CD4-positive, alpha-beta T cell treated with Interleukin-21 for 1 hour (primary cell): ENCODE data around the gene FOLR1.
"Not testable (repeated sequence)": the region's sequence is repeated elsewhere in the genome, so short reads cannot be mapped to it uniquely, and the experiment has no call there.

Experiments
- DNase-seq: peaks from one replicate; pipeline ENCODE4 v3.0.0-alpha.2; 2020

FOLR1 gene

DNA sequence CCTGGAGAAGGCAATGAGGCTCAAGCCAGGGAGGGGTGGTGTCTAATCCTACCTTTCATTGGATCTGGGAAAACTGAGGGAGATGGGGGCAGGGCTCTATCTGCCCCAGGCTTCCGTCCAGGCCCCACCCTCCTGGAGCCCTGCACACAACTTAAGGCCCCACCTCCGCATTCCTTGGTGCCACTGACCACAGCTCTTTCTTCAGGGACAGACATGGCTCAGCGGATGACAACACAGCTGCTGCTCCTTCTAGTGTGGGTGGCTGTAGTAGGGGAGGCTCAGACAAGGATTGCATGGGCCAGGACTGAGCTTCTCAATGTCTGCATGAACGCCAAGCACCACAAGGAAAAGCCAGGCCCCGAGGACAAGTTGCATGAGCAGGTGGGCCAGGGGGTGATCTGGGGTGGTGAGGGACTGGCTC lies at the start of gene FOLR1:
Gene FOLR1, plus strand, starts transcription at position 180 of the 421 bp plus-strand sequence. Its CDS starts 34 bp downstream, at position 214.
- DNase-seq: no peak

DNA sequence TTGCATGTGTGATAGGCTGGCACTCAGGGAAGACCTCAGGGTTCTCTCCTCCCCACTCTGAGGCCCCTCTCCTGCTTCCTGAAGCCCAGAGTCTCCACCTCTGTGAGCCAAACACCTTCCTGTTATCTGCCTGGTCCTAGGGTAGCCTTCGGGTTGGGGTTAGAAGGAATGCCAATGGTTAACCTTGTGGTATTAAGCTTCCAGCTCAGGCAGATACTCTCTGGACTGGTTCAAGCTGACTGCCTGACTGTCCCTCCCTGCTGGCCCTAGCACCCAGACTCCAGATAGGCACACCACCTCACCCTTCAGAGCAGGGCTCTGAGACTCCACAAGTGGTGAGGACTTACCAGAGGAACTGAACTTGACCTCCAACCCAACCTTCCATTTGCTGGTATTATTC lies 49.4 kb upstream of the FOLR1 start:
- not testable (repeated sequence) for DNase-seq

- DNase-seq: no peak
Observed at GRCh38 chr11:72144807-72145565, 47.0 kb upstream of the FOLR1 start.

- DNase-seq: no peak
Observed at GRCh38 chr11:72146625-72147024, 45.3 kb upstream of the FOLR1 start.

DNA sequence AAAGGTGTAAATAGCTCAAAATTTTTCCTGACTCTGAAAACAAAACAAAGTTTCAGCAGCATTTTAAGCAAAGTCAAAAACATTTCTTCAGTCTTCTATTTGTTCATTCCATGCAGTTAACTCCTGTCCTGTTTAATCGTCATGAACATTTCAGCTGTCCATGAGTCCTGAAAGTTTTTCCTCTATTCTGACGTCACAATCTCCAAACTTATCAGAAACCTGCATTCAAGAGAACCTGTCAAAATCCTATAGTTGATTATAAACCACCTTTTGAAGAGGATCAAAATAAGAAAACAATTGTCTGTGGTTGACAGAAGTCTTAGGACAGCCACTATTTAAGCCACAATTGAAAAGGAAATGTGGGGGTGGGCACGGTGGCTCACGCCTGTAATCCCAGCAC lies 41.1 kb upstream of the FOLR1 start:
- no peak for DNase-seq

DNA sequence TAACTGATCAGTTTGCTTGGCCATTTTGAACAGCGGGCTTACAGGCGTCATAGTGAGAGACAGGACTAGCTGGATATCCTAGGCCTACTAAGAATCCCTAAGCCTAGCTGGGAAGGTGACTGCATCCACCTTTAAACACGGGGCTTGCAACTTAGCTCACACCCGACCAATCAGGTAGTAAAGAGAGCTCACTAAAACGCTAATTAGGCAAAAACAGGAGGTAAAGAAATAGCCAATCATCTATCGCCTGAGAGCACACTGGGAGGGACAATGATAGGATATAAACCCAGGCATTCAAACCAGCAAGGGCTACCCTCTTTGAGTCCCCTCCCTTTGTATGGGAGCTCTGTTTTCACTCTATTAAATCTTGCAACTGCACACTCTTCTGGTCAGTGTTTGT lies 38.1 kb upstream of the FOLR1 start:
- not testable (repeated sequence) for DNase-seq

DNA sequence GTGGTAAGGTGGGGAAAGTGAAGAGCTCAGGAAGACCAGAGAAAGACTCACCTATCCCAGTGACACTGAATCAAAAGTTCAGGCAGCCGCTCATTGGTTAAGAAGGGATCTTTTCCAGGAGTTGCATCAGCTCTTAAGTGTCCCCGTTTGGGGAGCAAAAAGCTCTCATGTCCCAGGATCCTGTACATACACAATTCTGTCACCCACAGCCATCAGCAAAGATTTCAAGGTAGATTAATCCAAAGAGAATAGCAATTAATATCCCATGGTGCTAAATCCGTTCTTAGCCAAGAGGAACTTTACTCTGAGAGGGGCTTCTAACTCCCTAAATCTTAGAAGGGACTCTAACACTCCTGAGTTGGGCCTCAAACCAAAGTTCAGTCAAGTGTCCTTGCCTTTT lies 37.1 kb upstream of the FOLR1 start:
- no peak for DNase-seq

DNA sequence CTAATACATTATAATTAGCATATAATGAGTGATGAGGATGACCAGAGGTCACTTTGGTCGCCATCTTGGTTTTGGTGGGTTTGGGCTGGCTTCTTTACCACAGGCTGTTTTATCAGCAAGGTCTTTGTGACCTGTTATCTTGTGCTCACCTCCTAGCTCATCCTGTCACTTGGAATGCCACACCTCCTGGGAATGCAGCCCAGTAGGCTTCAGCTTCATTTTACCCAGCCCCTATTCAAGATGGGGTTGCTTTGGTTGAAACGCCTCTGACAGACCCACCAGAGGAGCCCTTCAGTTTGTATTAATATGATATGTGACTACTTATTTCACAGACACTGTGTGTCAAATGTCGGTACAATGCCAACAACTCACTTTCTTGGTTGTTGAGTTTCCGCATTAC lies 36.2 kb upstream of the FOLR1 start:
- DNase-seq: no peak

DNA sequence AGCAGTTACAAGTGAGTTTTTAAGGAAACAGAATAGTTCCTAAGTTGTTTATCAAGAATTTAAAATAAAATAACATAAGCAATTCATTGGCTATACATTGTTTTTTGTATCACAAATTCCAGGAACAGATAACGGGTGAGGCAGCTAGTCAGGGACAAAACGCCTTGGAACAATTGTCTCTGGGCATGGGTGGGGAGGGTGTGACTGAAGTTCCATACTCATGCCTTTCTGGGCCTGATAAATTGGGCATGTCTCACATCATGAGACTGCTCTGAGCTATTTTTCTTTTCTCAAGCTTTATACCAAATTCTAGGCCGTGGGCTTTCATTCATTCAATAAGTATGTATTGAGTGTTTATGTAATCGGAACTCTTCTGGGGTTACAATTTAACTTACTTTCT lies 34.8 kb upstream of the FOLR1 start:
- no peak for DNase-seq

DNA sequence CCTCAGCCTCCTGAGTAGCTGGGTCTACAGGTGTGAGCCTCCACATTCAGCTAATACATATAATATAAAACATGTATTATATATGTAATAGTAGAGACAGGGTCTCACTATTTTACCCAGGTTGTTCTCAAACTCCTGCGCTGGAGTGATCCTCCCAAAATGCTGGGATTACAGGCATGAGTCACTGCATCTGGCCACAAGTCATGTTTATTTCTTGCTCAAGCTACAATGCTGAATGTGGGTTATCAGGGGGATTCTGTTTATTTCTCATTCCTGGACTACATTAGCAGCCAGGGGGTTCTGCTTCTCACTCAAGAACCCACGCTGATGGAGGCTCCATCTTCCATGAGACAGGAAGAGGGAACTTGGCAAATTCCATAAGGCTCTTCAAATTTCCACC lies 31.6 kb upstream of the FOLR1 start:
- no peak for DNase-seq

- no peak for DNase-seq
Observed at GRCh38 chr11:72162891-72163492, 28.9 kb upstream of the FOLR1 start.

GRCh38 chr11:72164187-72164586 lies 27.8 kb upstream of the FOLR1 start:
- not testable (repeated sequence) for DNase-seq

- DNase-seq: not testable (repeated sequence)
Observed at GRCh38 chr11:72169046-72169555, 22.8 kb upstream of the FOLR1 start.

DNA sequence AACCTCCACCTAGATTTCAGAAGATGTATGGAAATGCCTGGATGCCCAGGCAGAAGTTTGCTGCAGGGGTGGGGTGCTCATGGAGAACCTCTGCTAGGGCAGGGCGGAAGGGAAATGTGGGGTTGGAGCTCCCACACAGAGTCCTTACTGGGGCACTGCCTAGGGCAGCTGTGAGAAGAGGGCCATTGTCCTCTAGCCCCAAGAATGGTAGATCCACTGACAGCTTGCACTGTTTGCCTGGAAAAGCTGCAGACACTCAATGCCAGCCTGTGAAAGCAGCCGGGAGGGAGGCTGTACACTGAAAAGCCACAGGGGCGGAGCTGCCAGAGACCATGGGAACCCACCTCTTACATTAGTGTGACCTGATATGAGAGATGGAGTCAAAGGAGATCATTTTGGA lies 22.2 kb upstream of the FOLR1 start:
- not testable (repeated sequence) for DNase-seq

DNA sequence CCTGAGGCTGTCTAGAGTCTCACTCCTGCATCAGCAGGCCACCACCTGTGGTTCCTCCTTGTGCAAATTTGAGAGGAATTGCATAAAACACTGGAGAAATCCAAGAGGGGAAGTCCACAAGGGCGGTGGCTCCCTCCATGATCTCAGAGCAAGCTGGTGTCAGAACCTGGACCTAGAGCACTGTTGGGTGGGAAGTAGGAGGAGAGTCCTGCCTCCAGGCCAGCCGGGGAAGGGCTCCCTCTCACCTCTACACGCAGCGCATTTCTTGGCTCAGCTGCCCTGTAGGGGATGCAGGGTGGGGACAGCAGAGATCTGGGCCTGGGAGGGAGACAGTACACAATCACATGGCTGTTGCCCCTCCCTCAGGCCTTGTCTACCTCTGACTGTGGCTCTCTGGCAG lies 19.9 kb upstream of the FOLR1 start:
- not testable (repeated sequence) for DNase-seq

- no peak for DNase-seq
Observed at GRCh38 chr11:72173291-72173690, 18.6 kb upstream of the FOLR1 start.

GRCh38 chr11:72174302-72175070 lies 17.5 kb upstream of the FOLR1 start:
- DNase-seq: no peak

- no peak for DNase-seq
Observed at GRCh38 chr11:72177656-72178055, 14.3 kb upstream of the FOLR1 start.

GRCh38 chr11:72179049-72179803 lies 12.7 kb upstream of the FOLR1 start:
- DNase-seq: no peak

GRCh38 chr11:72179804-72180396 lies 12.0 kb upstream of the FOLR1 start:
- DNase-seq: no peak

GRCh38 chr11:72180892-72181552 lies 10.9 kb upstream of the FOLR1 start:
- DNase-seq: not testable (repeated sequence)

- DNase-seq: not testable (repeated sequence)
Observed at GRCh38 chr11:72181553-72181958, 10.4 kb upstream of the FOLR1 start.
